ENCODE data around the gene NBEAL2. TPM values are rescaled to one million over a fixed set of nuclear protein-coding genes. Genes with fewer than 3 reads are reported as not detected.

The NBEAL2 gene
- total RNA-seq, 1 experiment from 2014 or later, result 15.7 TPM

- Histone ChIP-seq H3K9me3 (ENCODE audit: low read depth, low read length, poor library complexity, severe bottlenecking) (no peaks in the 10 kb centered on the region), H3K4me1 (ENCODE audit: insufficient read depth, low read length, poor library complexity, severe bottlenecking) (peaks cover 6% of the 10 kb centered on the region), H3K36me3 (ENCODE audit: insufficient read depth, low read length, poor library complexity, severe bottlenecking) (peaks cover 2% of the 10 kb centered on the region), H3K4me3 (ENCODE audit: low read depth, low read length, poor library complexity, severe bottlenecking) (no peak overlapping the region), H3K27ac (ENCODE audit: low read depth, low read length, poor library complexity, severe bottlenecking) (no peak overlapping the region), H3K27me3 (replicated peaks; ENCODE audit: insufficient read depth, low read depth, low read length, poor library complexity) (no peaks in the 10 kb centered on the region)
- no peak for DNase-seq (ENCODE audit: low spot score)
- intact Hi-C loops (cut with micrococcal nuclease; ENCODE audit: unreplicated experiment), result no loop called here
- ChIA-PET CTCF (interaction anchor here (0.5 kb wide), 1 partner anchor 27 kb away, joined by 3 read pairs; no protein-coding TSS in a partner anchor), POLR2A (ENCODE audit: low non-redundant PET) (no interaction called here)
- no peak for TF ChIP-seq CTCF (conservative IDR thresholded peaks at IDR 0.05; ENCODE audit: low read depth, low read length)
- no peak for TF ChIP-seq EZH2 (IDR thresholded peaks at IDR 0.05; ENCODE audit: borderline replicate concordance, low read depth, low read length, poor library complexity, severe bottlenecking)
- BruUV-seq (replicated peaks), result no TSS peak
These were observed 39.7 kb upstream of the NBEAL2 start for GRCh38 chr3:46939578-46940445.

GRCh38 chr3:46942076-46942475, 37.4 kb upstream of the NBEAL2 start:
- H3K27me3 ChIP-seq (replicated peaks; ENCODE audit: insufficient read depth, low read depth, low read length, poor library complexity), result no peaks in the 10 kb centered on the region
- CTCF ChIA-PET, result no interaction called here
- H3K36me3 ChIP-seq (ENCODE audit: insufficient read depth, low read length, poor library complexity, severe bottlenecking), result no peaks in the 10 kb centered on the region
- TF ChIP-seq EZH2 (IDR thresholded peaks at IDR 0.05; ENCODE audit: borderline replicate concordance, low read depth, low read length, poor library complexity, severe bottlenecking), result no peak
- TF ChIP-seq CTCF (conservative IDR thresholded peaks at IDR 0.05; ENCODE audit: low read depth, low read length), result no peak
- POLR2A ChIA-PET (ENCODE audit: low non-redundant PET), result no interaction called here
- BruUV-seq (replicated peaks), result no TSS peak
- intact Hi-C loops (cut with micrococcal nuclease; ENCODE audit: unreplicated experiment), result no loop called here
- H3K4me3 ChIP-seq (ENCODE audit: low read depth, low read length, poor library complexity, severe bottlenecking), result no peak overlapping the region
- H3K4me1 ChIP-seq (ENCODE audit: insufficient read depth, low read length, poor library complexity, severe bottlenecking), result no peaks in the 10 kb centered on the region
- H3K27ac ChIP-seq (ENCODE audit: low read depth, low read length, poor library complexity, severe bottlenecking), result no peak overlapping the region
- no peak for DNase-seq (ENCODE audit: low spot score)
- H3K9me3 ChIP-seq (ENCODE audit: low read depth, low read length, poor library complexity, severe bottlenecking), result no peaks in the 10 kb centered on the region

GRCh38 chr3:46942481-46943236, 36.8 kb upstream of the NBEAL2 start:
- intact Hi-C loops (cut with micrococcal nuclease; ENCODE audit: unreplicated experiment), result no loop called here
- Histone ChIP-seq H3K9me3 (ENCODE audit: low read depth, low read length, poor library complexity, severe bottlenecking) (no peaks in the 10 kb centered on the region), H3K4me1 (ENCODE audit: insufficient read depth, low read length, poor library complexity, severe bottlenecking) (no peaks in the 10 kb centered on the region), H3K36me3 (ENCODE audit: insufficient read depth, low read length, poor library complexity, severe bottlenecking) (no peaks in the 10 kb centered on the region), H3K27ac (ENCODE audit: low read depth, low read length, poor library complexity, severe bottlenecking) (no peak overlapping the region), H3K27me3 (replicated peaks; ENCODE audit: insufficient read depth, low read depth, low read length, poor library complexity) (no peaks in the 10 kb centered on the region), H3K4me3 (ENCODE audit: low read depth, low read length, poor library complexity, severe bottlenecking) (no peak overlapping the region)
- DNase-seq (ENCODE audit: low spot score), result no peak
- CTCF ChIA-PET, result no interaction called here
- POLR2A ChIA-PET (ENCODE audit: low non-redundant PET), result no interaction called here
- TF ChIP-seq EZH2 (IDR thresholded peaks at IDR 0.05; ENCODE audit: borderline replicate concordance, low read depth, low read length, poor library complexity, severe bottlenecking), result no peak
- TF ChIP-seq CTCF (conservative IDR thresholded peaks at IDR 0.05; ENCODE audit: low read depth, low read length), result no peak
- BruUV-seq (replicated peaks), result no TSS peak

Measured in A673 (cell line).